ENCODE results near the gene PACS1.

DNA sequence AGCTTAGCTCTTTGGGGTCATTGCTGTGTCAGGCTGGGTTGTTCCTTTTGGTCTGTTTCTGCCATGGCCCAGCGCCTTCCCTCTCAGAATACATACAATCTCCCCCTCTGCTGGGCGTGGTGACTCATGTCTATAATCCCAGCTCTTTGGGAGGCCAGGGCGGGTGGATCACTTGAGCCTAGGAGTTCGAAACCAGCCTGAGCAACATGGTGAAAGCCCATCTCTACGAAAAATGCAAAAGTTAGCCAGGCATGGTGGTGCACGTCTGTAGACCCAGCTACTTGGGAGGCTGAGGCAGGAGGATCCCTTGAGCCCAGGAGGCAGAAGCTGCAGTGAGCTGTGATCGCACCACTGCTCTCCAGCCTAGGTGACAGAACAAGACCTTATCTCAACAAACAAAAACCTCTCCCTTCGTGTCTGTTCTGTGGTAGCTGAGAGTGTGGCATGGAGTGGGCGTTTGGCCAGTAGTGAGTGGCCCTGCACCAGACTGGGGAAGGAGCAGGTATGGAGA, 151.7 kb downstream of the PACS1 start:
- TF ChIP-seq, protein P1, sequence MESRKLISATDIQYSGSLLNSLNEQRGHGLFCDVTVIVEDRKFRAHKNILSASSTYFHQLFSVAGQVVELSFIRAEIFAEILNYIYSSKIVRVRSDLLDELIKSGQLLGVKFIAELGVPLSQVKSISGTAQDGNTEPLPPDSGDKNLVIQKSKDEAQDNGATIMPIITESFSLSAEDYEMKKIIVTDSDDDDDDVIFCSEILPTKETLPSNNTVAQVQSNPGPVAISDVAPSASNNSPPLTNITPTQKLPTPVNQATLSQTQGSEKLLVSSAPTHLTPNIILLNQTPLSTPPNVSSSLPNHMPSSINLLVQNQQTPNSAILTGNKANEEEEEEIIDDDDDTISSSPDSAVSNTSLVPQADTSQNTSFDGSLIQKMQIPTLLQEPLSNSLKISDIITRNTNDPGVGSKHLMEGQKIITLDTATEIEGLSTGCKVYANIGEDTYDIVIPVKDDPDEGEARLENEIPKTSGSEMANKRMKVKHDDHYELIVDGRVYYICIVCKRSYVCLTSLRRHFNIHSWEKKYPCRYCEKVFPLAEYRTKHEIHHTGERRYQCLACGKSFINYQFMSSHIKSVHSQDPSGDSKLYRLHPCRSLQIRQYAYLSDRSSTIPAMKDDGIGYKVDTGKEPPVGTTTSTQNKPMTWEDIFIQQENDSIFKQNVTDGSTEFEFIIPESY (IDR thresholded peaks at IDR 0.05; ENCODE audit: borderline replicate concordance, low read depth): no peak
- TF ChIP-seq, protein P2, sequence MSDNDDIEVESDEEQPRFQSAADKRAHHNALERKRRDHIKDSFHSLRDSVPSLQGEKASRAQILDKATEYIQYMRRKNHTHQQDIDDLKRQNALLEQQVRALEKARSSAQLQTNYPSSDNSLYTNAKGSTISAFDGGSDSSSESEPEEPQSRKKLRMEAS (IDR thresholded peaks at IDR 0.05; ENCODE audit: low read depth): no peak
- no peak for TF ChIP-seq RAD21 (IDR thresholded peaks at IDR 0.05; ENCODE audit: low read length)
- TF ChIP-seq, protein P3, sequence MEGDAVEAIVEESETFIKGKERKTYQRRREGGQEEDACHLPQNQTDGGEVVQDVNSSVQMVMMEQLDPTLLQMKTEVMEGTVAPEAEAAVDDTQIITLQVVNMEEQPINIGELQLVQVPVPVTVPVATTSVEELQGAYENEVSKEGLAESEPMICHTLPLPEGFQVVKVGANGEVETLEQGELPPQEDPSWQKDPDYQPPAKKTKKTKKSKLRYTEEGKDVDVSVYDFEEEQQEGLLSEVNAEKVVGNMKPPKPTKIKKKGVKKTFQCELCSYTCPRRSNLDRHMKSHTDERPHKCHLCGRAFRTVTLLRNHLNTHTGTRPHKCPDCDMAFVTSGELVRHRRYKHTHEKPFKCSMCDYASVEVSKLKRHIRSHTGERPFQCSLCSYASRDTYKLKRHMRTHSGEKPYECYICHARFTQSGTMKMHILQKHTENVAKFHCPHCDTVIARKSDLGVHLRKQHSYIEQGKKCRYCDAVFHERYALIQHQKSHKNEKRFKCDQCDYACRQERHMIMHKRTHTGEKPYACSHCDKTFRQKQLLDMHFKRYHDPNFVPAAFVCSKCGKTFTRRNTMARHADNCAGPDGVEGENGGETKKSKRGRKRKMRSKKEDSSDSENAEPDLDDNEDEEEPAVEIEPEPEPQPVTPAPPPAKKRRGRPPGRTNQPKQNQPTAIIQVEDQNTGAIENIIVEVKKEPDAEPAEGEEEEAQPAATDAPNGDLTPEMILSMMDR (IDR thresholded peaks at IDR 0.05): no peak

All from SK-N-SH (cell line).